Lower leg skin (tissue), 3 donors: ENCODE measurements around the gene RGS12.

Source experiments
- POLR2A ChIP-seq, 2 donors: fragments of 450-650 bp; IDR thresholded peaks; one replicate each; pipeline ENCODE4 v1.6.1; 2016 to 2017; ENCODE audit warnings: antibody characterized with exemption in 2 of 2, mild to moderate bottlenecking in 1 of 2, moderate library complexity in 1 of 2
- TF ChIP-seq, protein P1 (sequence below), 3 donors: fragments of 450-650 bp; IDR thresholded peaks; one replicate each; pipeline ENCODE4 v1.5.1; 2016; ENCODE audit warnings: antibody characterized with exemption in 3 of 3, mild to moderate bottlenecking in 3 of 3, moderate library complexity in 2 of 3

DNA sequence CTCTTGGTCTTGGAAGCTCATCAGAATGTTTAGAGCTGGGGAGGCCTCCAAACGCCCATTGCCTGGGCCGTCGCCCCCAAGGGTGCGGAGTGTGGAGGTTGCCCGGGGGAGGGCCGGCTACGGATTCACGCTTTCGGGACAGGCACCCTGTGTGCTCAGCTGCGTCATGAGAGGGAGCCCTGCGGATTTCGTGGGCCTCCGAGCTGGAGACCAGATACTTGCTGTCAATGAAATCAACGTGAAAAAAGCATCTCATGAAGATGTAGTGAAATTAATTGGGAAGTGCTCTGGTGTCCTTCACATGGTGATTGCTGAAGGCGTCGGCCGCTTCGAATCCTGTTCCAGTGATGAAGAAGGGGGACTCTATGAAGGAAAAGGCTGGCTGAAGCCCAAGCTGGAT is 23.3 kb downstream of the RGS12 start:
- TF ChIP-seq, protein P1, sequence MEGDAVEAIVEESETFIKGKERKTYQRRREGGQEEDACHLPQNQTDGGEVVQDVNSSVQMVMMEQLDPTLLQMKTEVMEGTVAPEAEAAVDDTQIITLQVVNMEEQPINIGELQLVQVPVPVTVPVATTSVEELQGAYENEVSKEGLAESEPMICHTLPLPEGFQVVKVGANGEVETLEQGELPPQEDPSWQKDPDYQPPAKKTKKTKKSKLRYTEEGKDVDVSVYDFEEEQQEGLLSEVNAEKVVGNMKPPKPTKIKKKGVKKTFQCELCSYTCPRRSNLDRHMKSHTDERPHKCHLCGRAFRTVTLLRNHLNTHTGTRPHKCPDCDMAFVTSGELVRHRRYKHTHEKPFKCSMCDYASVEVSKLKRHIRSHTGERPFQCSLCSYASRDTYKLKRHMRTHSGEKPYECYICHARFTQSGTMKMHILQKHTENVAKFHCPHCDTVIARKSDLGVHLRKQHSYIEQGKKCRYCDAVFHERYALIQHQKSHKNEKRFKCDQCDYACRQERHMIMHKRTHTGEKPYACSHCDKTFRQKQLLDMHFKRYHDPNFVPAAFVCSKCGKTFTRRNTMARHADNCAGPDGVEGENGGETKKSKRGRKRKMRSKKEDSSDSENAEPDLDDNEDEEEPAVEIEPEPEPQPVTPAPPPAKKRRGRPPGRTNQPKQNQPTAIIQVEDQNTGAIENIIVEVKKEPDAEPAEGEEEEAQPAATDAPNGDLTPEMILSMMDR (IDR thresholded peaks at IDR 0.05), result no peak
- TF ChIP-seq POLR2A (IDR thresholded peaks at IDR 0.05), result no peak
